IMR-90 (cell line): Measurements from ENCODE around the gene CUX1.

Experiments
- BHLHE40 ChIP-seq: fragments of 150-350 bp; IDR thresholded peaks from 2 replicates; pipeline ENCODE4 v1.6.1; 2016; ENCODE audit warnings: mild to moderate bottlenecking, low read depth, low read length
- MAZ ChIP-seq: IDR thresholded peaks from 2 replicates; pipeline ENCODE4 v1.6.1; 2012; ENCODE audit warnings: low read depth, mild to moderate bottlenecking, low read length, improper control_type of control experiment, moderate library complexity, borderline replicate concordance
- MXI1 ChIP-seq: IDR thresholded peaks from 2 replicates; pipeline ENCODE4 v1.6.1; 2012; ENCODE audit warnings: low read depth, mild to moderate bottlenecking, low read length, moderate library complexity, borderline replicate concordance
- NFE2L2 ChIP-seq: fragments of 150-350 bp; IDR thresholded peaks from 2 replicates; pipeline ENCODE4 v1.6.1; 2016; ENCODE audit warnings: low read depth, mild to moderate bottlenecking, low read length
- POLR2A ChIP-seq: IDR thresholded peaks from 2 replicates; pipeline ENCODE4 v1.6.1; 2012; ENCODE audit warnings: mild to moderate bottlenecking, low read depth, low read length
- RAD21 ChIP-seq: IDR thresholded peaks from 2 replicates; pipeline ENCODE4 v1.6.1; 2012; ENCODE audit warnings: low read length, improper control_type of control experiment
- RCOR1 ChIP-seq: IDR thresholded peaks from 2 replicates; pipeline ENCODE4 v1.6.1; 2012; ENCODE audit warnings: mild to moderate bottlenecking, low read length, improper control_type of control experiment; ENCODE audit not compliant: insufficient replicate concordance
- TF ChIP-seq, protein P1 (sequence below): conservative IDR thresholded peaks from 2 replicates; pipeline ENCODE4 v1.5.1; 2012; ENCODE audit warnings: mild to moderate bottlenecking, low read depth, low read length, improper control_type of control experiment

DNA sequence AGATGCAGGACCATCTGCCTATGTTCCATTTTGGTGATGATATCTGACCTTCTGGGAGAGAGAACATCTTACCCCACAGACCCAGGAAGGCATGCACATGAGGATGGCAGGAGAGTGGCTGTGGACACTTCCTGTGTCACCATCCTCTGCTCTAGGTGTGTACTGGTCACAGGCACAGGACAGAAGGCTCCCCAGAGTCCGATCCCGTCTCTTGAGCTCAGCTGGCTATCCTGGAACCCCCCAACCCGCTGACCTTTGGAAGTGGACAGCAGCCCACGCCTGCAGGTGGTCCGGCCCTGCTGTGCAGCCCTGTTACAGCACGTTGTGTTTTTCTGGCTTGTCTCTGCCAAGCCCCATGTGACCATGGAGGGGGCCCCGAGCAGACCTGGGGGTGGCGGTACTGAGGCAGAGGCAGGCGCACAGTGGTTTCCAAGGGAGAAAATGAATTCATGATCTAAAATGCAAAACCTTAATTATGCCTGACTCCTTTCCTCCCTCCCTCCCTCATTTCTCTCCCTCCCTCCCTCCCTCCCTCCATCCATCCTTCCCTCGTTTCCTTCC lies 178.8 kb downstream of the CUX1 start:
- TF ChIP-seq POLR2A (no peak), NFE2L2 (no peak), RCOR1 (no peak), RAD21 (no peak), BHLHE40 (no peak), MAZ (no peak), MXI1 (no peak)
- TF ChIP-seq, protein P1, sequence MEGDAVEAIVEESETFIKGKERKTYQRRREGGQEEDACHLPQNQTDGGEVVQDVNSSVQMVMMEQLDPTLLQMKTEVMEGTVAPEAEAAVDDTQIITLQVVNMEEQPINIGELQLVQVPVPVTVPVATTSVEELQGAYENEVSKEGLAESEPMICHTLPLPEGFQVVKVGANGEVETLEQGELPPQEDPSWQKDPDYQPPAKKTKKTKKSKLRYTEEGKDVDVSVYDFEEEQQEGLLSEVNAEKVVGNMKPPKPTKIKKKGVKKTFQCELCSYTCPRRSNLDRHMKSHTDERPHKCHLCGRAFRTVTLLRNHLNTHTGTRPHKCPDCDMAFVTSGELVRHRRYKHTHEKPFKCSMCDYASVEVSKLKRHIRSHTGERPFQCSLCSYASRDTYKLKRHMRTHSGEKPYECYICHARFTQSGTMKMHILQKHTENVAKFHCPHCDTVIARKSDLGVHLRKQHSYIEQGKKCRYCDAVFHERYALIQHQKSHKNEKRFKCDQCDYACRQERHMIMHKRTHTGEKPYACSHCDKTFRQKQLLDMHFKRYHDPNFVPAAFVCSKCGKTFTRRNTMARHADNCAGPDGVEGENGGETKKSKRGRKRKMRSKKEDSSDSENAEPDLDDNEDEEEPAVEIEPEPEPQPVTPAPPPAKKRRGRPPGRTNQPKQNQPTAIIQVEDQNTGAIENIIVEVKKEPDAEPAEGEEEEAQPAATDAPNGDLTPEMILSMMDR = no peak
